Colonic mucosa (tissue), 4 donors: ENCODE results near the gene PLXNA4. TPM values are rescaled to one million over a fixed set of nuclear protein-coding genes. Genes with fewer than 3 reads are reported as not detected.

ENCODE experiments used
- DNase-seq: peaks from one replicate; pipeline ENCODE4 v3.0.0-alpha.2; 2020
- H3K27ac ChIP-seq: fragments of 200-600 bp; one replicate; pipeline ENCODE4 v1.8.0; 2021
- H3K27me3 ChIP-seq: fragments of 200-600 bp; one replicate; pipeline ENCODE4 v1.8.0; 2021
- H3K36me3 ChIP-seq: fragments of 200-600 bp; one replicate; pipeline ENCODE4 v1.8.0; 2021
- H3K4me1 ChIP-seq: fragments of 200-600 bp; one replicate; pipeline ENCODE4 v1.8.0; 2021; ENCODE audit warnings: mild to moderate bottlenecking
- H3K4me3 ChIP-seq: fragments of 200-600 bp; one replicate; pipeline ENCODE4 v1.8.0; 2021
- H3K9ac ChIP-seq, 2 donors: one replicate each; pipeline ENCODE4 v1.7.0; 2013; ENCODE audit warnings: control low read depth in 2 of 2, low read depth in 2 of 2, low read length in 2 of 2
- H3K9me3 ChIP-seq: fragments of 200-600 bp; one replicate; pipeline ENCODE4 v1.8.0; 2021
- intact Hi-C: fragments of 100-400 bp; cut with DNase I; formaldehyde crosslinking; loops from one replicate; pipeline ENCODE4 v1.14.1; 2022
- total RNA-seq, 2 donors: library from RNA; stranded (reverse); fragmentation: NEBNext Ultra II Directional in 1 of 2; extraction: Animal tissue kit (Norgen Biotek cat#: 25700) in 1 of 2; gene quantifications; one replicate each; pipeline ENCODE4 v1.2.1, GENCODE V29; 2021
- TF ChIP-seq, protein P1 (sequence below): fragments of 200-600 bp; IDR thresholded peaks from one replicate; pipeline ENCODE4 v1.8.0; 2022; ENCODE audit warnings: antibody characterized with exemption, mild to moderate bottlenecking
- donor health status: healthy.
- donor health status: DM: no; HTN: no; CAD: no.
- donor health status: DM: no; HTN: no; CAD: no.

The PLXNA4 gene
- total RNA-seq, 2 donors from 2014 or later: 0.15 to 0.77 TPM

DNA sequence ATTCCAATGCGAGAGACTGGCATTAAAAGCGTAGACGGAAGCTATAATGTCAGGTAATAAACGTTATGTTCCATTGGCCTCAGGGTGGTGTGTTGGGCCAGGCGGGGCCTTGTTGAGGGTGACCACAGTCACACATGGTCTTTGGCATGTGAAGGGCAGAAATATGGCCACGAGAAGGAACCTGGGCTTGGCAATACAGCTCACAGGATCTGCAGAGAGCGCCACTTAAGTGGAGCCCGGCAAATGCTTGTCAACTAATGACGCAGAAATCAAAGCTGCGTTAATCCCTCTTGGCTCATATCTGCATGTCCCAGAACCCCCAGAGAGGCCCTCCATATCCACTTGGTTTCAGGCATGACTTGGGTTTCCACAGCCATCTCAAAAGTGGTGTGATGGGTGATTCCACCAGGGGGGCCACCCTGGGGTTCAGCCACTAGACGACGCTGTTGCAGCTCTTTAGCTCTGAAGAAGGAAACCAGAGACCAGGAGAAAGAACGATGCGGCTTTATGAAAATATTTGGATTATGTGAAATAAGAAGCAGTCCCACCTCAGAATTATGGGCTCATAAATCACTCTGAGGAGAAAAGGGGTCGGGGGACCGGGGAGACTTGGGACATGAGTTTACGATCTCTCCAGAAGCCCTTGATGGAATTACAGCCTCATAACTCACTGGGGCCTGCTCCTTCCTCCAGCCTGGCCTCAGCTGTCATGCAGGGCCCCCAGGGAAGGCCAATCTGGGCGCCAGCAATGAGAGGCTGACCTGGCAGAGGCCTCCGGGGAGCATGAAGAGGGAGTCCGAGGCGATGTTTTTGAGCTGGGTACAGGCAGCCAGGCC is 462.5 kb downstream of the PLXNA4 start:
- TF ChIP-seq, protein P1, sequence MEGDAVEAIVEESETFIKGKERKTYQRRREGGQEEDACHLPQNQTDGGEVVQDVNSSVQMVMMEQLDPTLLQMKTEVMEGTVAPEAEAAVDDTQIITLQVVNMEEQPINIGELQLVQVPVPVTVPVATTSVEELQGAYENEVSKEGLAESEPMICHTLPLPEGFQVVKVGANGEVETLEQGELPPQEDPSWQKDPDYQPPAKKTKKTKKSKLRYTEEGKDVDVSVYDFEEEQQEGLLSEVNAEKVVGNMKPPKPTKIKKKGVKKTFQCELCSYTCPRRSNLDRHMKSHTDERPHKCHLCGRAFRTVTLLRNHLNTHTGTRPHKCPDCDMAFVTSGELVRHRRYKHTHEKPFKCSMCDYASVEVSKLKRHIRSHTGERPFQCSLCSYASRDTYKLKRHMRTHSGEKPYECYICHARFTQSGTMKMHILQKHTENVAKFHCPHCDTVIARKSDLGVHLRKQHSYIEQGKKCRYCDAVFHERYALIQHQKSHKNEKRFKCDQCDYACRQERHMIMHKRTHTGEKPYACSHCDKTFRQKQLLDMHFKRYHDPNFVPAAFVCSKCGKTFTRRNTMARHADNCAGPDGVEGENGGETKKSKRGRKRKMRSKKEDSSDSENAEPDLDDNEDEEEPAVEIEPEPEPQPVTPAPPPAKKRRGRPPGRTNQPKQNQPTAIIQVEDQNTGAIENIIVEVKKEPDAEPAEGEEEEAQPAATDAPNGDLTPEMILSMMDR: no peak
- no peaks in the 10 kb centered on the region for H3K9me3 ChIP-seq
- intact Hi-C loops: no loop called here
- no peak overlapping the region for H3K4me3 ChIP-seq
- no peaks in the 10 kb centered on the region for H3K4me1 ChIP-seq
- H3K27ac ChIP-seq: no peak overlapping the region
- H3K36me3 ChIP-seq: no peaks in the 10 kb centered on the region
- DNase-seq: no peak
- no peak overlapping the region for H3K9ac ChIP-seq
- H3K27me3 ChIP-seq: no peaks in the 10 kb centered on the region

DNA sequence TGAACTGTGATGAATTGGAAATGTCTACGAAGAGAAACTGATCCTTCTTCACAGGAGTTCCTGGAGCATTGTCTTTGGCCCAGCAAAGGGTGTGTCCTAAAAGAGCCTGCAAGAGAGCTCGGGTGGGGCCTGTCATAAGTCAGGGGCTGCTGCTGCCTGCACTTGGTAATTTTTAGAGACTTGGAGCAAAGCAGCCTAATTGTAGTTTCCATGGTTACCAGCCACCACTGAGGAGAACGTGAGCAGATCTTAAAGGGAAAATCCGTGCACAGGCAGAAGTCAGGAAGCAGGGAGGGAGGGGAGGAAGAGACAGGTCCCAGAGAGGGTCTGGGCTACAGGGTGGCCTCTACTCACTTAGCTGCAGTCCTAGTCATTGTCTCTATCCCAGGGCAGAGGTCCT is 463.6 kb downstream of the PLXNA4 start:
- intact Hi-C loops: no loop called here
- TF ChIP-seq, protein P1: no peak
- H3K36me3 ChIP-seq: no peaks in the 10 kb centered on the region
- no peak overlapping the region for H3K4me3 ChIP-seq
- H3K27me3 ChIP-seq: no peaks in the 10 kb centered on the region
- H3K4me1 ChIP-seq: no peaks in the 10 kb centered on the region
- no peak overlapping the region for H3K9ac ChIP-seq
- H3K9me3 ChIP-seq: no peaks in the 10 kb centered on the region
- no peak overlapping the region for H3K27ac ChIP-seq
- DNase-seq: no peak

DNA sequence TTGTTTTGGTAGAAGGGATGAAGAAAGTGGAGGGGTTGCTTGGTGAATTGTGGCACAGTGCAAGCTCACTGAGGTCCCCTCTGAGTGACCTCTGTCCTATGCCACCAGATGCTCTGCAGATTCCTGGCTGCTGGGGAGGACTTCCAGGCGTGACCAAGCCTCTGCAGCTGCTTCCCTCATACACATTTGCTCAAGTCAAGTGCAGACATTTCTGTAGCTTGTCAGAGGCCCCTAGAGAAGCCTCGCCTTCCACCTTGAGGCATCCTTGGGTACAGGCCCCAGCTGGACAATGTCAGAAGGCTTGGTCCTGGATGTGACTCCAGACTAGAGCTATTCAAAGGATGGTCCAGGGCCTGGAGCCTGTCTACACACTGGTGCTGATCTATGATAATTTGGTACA is 464.2 kb downstream of the PLXNA4 start:
- no peak overlapping the region for H3K9ac ChIP-seq
- no peaks in the 10 kb centered on the region for H3K9me3 ChIP-seq
- H3K4me1 ChIP-seq: no peaks in the 10 kb centered on the region
- no peaks in the 10 kb centered on the region for H3K27me3 ChIP-seq
- no peak for DNase-seq
- no peak overlapping the region for H3K4me3 ChIP-seq
- TF ChIP-seq, protein P1: no peak
- no peak overlapping the region for H3K27ac ChIP-seq
- intact Hi-C loops: no loop called here
- H3K36me3 ChIP-seq: no peaks in the 10 kb centered on the region

DNA sequence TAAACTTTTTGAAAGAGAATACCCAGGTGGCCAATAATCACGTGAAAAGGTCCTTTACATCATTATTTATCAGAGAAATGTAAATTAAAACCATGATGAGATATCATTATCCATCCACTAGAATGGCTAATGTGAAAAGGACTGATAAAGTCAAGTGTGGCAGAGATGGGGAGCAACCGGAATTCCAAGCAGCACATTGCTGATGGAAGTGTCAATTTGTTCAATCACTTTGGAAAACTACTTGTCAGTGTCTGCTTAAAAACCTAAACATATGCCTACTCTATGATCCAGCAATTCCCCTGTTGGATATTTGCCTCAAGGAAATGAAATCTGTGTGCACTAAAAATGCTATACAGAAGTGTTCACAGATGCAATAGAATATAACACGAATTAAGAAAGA is 465.6 kb downstream of the PLXNA4 start:
- intact Hi-C loops: no loop called here
- H3K9ac ChIP-seq: no peak overlapping the region
- no peaks in the 10 kb centered on the region for H3K27me3 ChIP-seq
- no peaks in the 10 kb centered on the region for H3K36me3 ChIP-seq
- no peak overlapping the region for H3K27ac ChIP-seq
- H3K4me3 ChIP-seq: no peak overlapping the region
- TF ChIP-seq, protein P1: no peak
- no peaks in the 10 kb centered on the region for H3K9me3 ChIP-seq
- no peaks in the 10 kb centered on the region for H3K4me1 ChIP-seq
- DNase-seq: no peak

DNA sequence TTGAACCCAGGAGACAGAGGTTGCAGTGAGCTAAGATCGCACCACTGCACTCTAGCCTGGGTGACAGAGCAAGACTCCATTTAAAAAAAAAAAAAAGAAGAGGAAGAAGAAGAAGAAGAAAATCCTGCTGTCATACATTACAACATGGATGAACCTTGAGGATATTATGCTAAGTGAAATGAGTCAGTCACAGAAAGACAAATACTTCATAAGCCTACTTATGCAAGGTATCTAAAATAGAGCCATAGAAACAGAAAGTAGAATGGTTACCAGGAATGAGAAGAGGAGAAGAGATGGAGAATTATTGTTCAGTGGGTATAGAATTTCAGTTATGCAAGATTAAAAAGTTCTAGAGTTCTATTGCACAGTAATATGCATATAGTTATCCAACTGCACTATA is 466.5 kb downstream of the PLXNA4 start:
- H3K4me1 ChIP-seq: no peaks in the 10 kb centered on the region
- H3K9ac ChIP-seq: no peak overlapping the region
- no peaks in the 10 kb centered on the region for H3K9me3 ChIP-seq
- H3K36me3 ChIP-seq: no peaks in the 10 kb centered on the region
- H3K4me3 ChIP-seq: no peak overlapping the region
- no peak for DNase-seq
- no peak overlapping the region for H3K27ac ChIP-seq
- TF ChIP-seq, protein P1: no peak
- H3K27me3 ChIP-seq: no peaks in the 10 kb centered on the region
- intact Hi-C loops: no loop called here
